AG10803 (cell line): ENCODE results near the gene ZNF844.
A peak's percentile ranks its signal among the peaks of the same experiment; 100 is the strongest.

Experiments
- DNase-seq: peaks from one replicate; pipeline ENCODE4 v3.0.0; 2010; ENCODE audit warnings: low read depth
- H3K4me3 ChIP-seq: 2 replicates; pipeline ENCODE4 v1.5.1; 2011; ENCODE audit warnings: mild to moderate bottlenecking, low read length, control low read depth
- TF ChIP-seq, protein P1 (sequence below): conservative IDR thresholded peaks from 2 replicates; pipeline ENCODE4 v1.5.1; 2011; ENCODE audit warnings: mild to moderate bottlenecking, low read length, control low read depth, inconsistent platforms

Gene ZNF844

DNA sequence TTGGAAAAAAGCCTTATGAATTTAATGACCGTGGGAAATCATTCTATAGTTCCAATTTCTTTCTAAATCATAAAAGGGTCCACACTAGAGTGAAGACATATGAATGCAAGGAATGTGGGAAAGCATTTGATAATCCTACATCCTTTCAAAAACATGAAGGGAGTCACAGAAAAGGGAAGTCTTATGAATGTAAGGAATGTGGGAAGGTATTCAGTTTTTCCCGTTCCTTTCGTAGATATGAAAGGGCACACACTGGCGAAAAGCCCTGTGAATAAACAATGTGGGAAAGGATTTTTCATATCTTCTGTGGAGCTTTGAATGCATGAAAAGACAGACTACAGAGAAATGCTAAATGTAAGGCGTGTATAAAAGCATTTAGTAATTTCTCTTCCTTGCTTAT lies 48.6 kb downstream of the ZNF844 start:
- TF ChIP-seq, protein P1, sequence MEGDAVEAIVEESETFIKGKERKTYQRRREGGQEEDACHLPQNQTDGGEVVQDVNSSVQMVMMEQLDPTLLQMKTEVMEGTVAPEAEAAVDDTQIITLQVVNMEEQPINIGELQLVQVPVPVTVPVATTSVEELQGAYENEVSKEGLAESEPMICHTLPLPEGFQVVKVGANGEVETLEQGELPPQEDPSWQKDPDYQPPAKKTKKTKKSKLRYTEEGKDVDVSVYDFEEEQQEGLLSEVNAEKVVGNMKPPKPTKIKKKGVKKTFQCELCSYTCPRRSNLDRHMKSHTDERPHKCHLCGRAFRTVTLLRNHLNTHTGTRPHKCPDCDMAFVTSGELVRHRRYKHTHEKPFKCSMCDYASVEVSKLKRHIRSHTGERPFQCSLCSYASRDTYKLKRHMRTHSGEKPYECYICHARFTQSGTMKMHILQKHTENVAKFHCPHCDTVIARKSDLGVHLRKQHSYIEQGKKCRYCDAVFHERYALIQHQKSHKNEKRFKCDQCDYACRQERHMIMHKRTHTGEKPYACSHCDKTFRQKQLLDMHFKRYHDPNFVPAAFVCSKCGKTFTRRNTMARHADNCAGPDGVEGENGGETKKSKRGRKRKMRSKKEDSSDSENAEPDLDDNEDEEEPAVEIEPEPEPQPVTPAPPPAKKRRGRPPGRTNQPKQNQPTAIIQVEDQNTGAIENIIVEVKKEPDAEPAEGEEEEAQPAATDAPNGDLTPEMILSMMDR, result no peak
- DNase-seq, result no peak
- H3K4me3 ChIP-seq, result no peak overlapping the region

DNA sequence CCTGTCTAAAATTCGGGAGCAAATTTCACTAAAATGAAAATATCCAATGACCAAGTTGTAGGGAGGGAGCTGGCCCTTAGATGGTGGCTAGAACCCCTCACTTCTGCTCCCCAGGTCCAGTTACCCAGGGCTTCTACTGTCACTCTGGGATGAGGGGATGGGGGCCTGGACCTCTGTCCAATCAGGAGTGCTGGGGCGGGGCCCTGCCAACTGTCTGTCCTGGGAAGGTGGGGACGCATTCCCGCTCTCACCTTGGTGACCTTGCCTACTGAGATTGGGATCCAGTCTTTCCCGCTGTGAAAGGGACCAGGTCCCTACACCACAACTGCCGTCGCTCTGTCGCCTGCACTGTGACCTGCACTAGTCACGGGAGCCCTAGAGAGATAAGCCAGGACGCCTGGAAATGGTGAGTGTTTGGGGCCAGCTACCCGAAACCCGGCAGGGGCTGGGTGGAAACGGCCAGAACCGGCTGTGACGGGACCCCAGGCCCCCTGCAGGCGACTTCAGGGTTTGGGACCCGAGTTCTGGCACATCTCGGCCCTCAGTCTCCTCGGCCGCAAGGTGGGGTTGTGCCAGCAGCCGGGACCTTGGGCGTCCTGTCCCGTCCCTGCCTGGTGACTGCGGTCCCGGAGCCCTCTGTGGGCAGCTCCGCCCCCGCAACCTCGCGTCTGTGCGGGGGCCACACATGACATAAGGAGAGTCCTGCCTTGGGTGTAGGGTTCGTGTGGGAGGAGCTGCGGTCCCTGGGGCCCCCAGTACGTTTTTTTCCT lies 52.9 kb downstream of the ZNF844 start:
- TF ChIP-seq, protein P1, result no peak
- H3K4me3 ChIP-seq, result no peak overlapping the region
- no peak for DNase-seq

DNA sequence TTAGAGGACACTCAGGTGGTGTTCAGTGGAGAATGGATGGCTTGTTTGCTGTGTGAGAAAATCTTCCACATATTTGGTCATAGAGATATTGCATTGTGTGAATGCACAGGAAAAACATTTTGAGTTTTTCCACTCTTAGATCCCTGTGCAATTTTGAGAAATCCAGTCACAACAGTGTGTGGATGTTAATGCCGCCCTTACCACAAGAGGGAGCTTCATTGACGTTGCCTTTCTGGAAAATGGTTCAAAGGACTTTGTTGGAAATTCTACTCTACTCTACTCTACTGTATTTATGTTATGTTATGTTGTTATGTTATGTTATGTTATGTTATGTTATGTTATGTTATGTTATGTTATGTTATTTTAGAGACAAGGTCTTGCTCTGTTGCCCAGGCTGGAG lies 62.2 kb downstream of the ZNF844 start:
- TF ChIP-seq, protein P1, result peak; percentile 57
- no peak overlapping the region for H3K4me3 ChIP-seq
- no peak for DNase-seq
